ENCODE results near the gene ETNK2. TPM values are rescaled to one million over a fixed set of nuclear protein-coding genes. Genes with fewer than 3 reads are reported as not detected.

The ETNK2 gene
- total RNA-seq, 1 donor from 2014 or later, result 5.3 TPM

DNA sequence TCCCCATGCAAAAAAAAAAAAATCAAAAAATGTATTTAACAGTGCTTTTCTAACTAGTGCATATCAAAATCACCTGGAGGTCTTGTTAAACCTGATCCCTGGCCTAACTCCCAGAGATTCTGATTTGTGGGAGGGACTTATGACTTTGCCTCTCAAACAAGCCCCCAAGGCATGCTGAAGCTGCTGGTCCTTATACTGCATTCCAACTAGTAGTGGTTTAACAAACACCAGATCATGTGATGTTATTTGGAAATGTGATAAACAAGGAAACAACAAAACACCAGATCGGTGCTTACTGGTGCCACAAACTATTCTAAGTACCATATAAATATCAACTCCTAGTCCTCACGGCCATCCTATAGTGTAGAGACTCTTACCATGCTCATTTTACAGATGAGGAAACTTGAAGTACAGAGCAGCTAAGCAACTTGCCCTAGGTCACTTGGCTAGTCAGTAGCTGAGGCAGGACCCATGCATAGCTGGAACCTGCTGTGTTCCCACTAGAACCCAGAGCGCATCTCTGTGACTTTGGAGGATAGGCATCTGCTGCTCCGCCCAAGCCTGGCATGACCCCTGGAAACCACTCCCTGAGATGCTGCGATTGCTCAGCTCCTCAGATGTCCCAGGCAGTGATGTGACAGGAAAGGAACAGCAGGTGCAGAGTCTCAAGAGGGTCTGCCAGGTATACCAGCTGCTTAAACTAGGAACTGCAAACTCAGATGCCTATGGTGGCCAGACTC lies 40.8 kb downstream of the ETNK2 start:
- Histone ChIP-seq H3K27me3 (peaks cover 6% of the 10 kb centered on the region), H3K9me3 (ENCODE audit: low read depth) (no peaks in the 10 kb centered on the region), H2AFZ (replicated peaks) (no peak overlapping the region), H3K4me1 (peaks cover 20% of the 10 kb centered on the region), H3K4me3 (no peak overlapping the region), H3K79me2 (ENCODE audit: low read depth) (peaks cover 82% of the 10 kb centered on the region), H4K20me1 (ENCODE audit: low read depth) (peaks cover 95% of the 10 kb centered on the region), H3F3A (ENCODE audit: low read depth) (peaks cover 38% of the 10 kb centered on the region), H3K9ac (no peak overlapping the region), H3K36me3 (no peaks in the 10 kb centered on the region), H3K27ac (no peak overlapping the region), H3K4me2 (no peak overlapping the region)
- Mint-ChIP-seq H3K36me3 (peaks cover 9% of the 10 kb centered on the region), H3K27me3 (ENCODE audit: insufficient read depth, low read depth) (peaks cover 6% of the 10 kb centered on the region), H3K4me1 (peaks cover 56% of the 10 kb centered on the region), H3K9me3 (no peaks in the 10 kb centered on the region), H3K4me3 (no peak overlapping the region), H3K27ac (no peak overlapping the region)
- no peak for DNase-seq (ENCODE audit: low spot score)
- TF ChIP-seq, protein P1, sequence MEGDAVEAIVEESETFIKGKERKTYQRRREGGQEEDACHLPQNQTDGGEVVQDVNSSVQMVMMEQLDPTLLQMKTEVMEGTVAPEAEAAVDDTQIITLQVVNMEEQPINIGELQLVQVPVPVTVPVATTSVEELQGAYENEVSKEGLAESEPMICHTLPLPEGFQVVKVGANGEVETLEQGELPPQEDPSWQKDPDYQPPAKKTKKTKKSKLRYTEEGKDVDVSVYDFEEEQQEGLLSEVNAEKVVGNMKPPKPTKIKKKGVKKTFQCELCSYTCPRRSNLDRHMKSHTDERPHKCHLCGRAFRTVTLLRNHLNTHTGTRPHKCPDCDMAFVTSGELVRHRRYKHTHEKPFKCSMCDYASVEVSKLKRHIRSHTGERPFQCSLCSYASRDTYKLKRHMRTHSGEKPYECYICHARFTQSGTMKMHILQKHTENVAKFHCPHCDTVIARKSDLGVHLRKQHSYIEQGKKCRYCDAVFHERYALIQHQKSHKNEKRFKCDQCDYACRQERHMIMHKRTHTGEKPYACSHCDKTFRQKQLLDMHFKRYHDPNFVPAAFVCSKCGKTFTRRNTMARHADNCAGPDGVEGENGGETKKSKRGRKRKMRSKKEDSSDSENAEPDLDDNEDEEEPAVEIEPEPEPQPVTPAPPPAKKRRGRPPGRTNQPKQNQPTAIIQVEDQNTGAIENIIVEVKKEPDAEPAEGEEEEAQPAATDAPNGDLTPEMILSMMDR (IDR thresholded peaks at IDR 0.05), result no peak
- TF ChIP-seq EZH2phosphoT487 (IDR thresholded peaks at IDR 0.05) (no peak), EZH2 (IDR thresholded peaks at IDR 0.05) (no peak)

DNA sequence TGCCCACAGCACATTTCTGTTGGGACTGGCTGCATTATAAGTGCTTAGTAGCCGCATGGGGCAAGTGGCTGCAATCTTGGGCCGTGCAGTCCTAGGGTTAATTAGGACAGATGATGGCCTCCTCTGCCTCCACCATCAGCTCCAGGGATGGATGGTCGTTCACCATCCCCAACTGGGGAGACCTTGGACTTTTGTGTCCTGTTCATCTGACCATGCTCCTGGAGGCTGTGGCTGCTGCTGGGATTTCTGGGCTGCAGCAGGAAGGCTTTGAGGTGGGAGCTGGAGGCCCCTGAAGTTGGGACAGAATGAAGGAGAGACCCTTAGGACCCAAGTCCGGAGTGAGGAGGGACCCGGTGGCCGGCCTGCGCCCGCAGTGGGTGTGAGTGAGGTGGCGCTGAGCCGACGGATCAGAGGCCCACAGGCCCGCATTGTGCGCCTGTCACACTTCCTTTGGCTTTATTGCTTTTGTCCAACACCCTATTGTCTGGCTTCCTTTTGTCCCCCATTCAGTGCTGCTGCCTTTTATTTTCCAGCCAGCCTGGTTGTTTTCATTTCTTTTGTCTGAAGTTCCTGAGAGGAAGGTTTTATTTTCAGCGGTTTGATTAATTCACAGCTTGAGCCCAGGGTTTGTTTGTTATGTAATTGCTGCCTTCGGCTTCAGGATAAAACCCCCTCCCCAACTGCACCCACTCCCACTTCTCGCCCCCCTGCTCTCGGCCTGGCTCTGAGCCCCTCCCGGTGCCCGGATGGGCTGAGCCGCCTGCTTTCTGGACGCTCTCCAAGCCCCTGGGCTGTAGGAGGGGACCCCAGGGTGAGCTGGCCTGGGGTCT lies 43.3 kb downstream of the ETNK2 start:
- H3K4me1 Mint-ChIP-seq, result peaks cover 59% of the 10 kb centered on the region
- DNase-seq (ENCODE audit: low spot score), result peak; percentile 96
- H3K4me3 ChIP-seq, result peak overlapping the region; percentile 37

DNA sequence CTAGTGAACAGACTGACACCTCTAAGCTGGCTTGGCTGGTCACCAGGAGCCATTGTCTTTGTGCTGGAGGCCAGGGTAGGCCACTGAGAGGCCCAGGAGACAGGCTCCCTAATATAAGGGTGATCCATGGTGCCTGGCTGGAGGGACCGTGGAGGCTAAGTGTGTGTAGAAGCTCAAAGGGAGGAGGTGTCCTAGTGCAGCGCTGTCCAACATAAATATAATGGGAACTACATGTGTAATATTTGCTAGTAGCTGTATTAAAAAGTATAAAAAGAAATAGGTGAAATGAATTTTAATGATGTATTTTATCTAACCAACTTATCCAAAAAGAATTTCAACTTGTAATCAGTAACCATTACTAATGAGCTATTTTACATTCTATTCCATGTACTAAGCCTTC lies 44.0 kb downstream of the ETNK2 start:
- H3K9ac ChIP-seq, result no peak overlapping the region
- H3K4me1 ChIP-seq, result peaks cover 47% of the 10 kb centered on the region
- no peak for DNase-seq (ENCODE audit: low spot score)
- H3K4me2 ChIP-seq, result peak overlapping the region; percentile 82
- peaks cover 6% of the 10 kb centered on the region for H3K27me3 ChIP-seq
- H3K4me3 ChIP-seq, result no peak overlapping the region
- Mint-ChIP-seq H3K4me3 (no peak overlapping the region), H3K27ac (peak overlapping the region; percentile 93), H3K36me3 (peaks cover 1% of the 10 kb centered on the region), H3K4me1 (peaks cover 59% of the 10 kb centered on the region), H3K9me3 (no peaks in the 10 kb centered on the region), H3K27me3 (ENCODE audit: insufficient read depth, low read depth) (peaks cover 9% of the 10 kb centered on the region)
- H3K79me2 ChIP-seq (ENCODE audit: low read depth), result peaks cover 89% of the 10 kb centered on the region
- peaks cover 57% of the 10 kb centered on the region for H3F3A ChIP-seq (ENCODE audit: low read depth)
- no peak overlapping the region for H2AFZ ChIP-seq (replicated peaks)
- no peak overlapping the region for H3K27ac ChIP-seq
- TF ChIP-seq EZH2 (IDR thresholded peaks at IDR 0.05) (no peak), EZH2phosphoT487 (IDR thresholded peaks at IDR 0.05) (no peak)
- TF ChIP-seq, protein P1 (IDR thresholded peaks at IDR 0.05), result no peak
- peaks cover 97% of the 10 kb centered on the region for H4K20me1 ChIP-seq (ENCODE audit: low read depth)
- H3K9me3 ChIP-seq (ENCODE audit: low read depth), result no peaks in the 10 kb centered on the region
- H3K36me3 ChIP-seq, result no peaks in the 10 kb centered on the region

More for the DNA sequence above, 43.3 kb downstream of the ETNK2 start:
- H3K79me2 ChIP-seq (ENCODE audit: low read depth), result peaks cover 89% of the 10 kb centered on the region
- H3K9me3 ChIP-seq (ENCODE audit: low read depth), result no peaks in the 10 kb centered on the region
- Mint-ChIP-seq H3K4me3 (peak overlapping the region; percentile 49), H3K27me3 (ENCODE audit: insufficient read depth, low read depth) (peaks cover 9% of the 10 kb centered on the region), H3K9me3 (no peaks in the 10 kb centered on the region), H3K27ac (peak overlapping the region; percentile 93), H3K36me3 (peaks cover 1% of the 10 kb centered on the region)
- no peak overlapping the region for H3K9ac ChIP-seq
- TF ChIP-seq, protein P1 (IDR thresholded peaks at IDR 0.05), result no peak
- TF ChIP-seq EZH2phosphoT487 (IDR thresholded peaks at IDR 0.05), result peak; percentile 98
- peaks cover 41% of the 10 kb centered on the region for H3K4me1 ChIP-seq
- H3K27ac ChIP-seq, result no peak overlapping the region
- peaks cover 6% of the 10 kb centered on the region for H3K27me3 ChIP-seq
- H4K20me1 ChIP-seq (ENCODE audit: low read depth), result peaks cover 97% of the 10 kb centered on the region
- H3K4me2 ChIP-seq, result peak overlapping the region; percentile 82
- no peak overlapping the region for H2AFZ ChIP-seq (replicated peaks)
- peaks cover 50% of the 10 kb centered on the region for H3F3A ChIP-seq (ENCODE audit: low read depth)
- no peaks in the 10 kb centered on the region for H3K36me3 ChIP-seq

Measured in neural progenitor cell (in vitro differentiated cells).